Measurements from ENCODE around the gene SAE1. TPM values are rescaled to one million over a fixed set of nuclear protein-coding genes. Genes with fewer than 3 reads are reported as not detected.
A peak's percentile ranks its signal among the peaks of the same experiment; 100 is the strongest.

SAE1 gene
- total RNA-seq, 2 experiments from 2014 or later: 125 to 127 TPM

- CTCF ChIA-PET: interaction anchor here (0.7 to 4.8 kb wide), 12 partner anchors 10 to 174 kb away, joined by 3 to 69 read pairs (median 6); partner anchors contain the start of gene ZC3H4
- H3K4me1 Mint-ChIP-seq (ENCODE audit: low read depth): peaks cover 84% of the 10 kb centered on the region
- intact Hi-C loops (cut with micrococcal nuclease): loop anchor here (2.0 to 5.0 kb wide), 2 partner anchors 28 to 40 kb away; no protein-coding TSS in a partner anchor
- peaks cover 57% of the 10 kb centered on the region for H3K36me3 Mint-ChIP-seq (ENCODE audit: low read depth)
- H3K27me3 Mint-ChIP-seq: no peaks in the 10 kb centered on the region
- peak overlapping the region; percentile 50 for H3K4me3 Mint-ChIP-seq
- ATAC-seq (no peak), DNase-seq (no peak)
- POLR2A ChIA-PET: interaction anchor here (0.6 to 4.4 kb wide), 10 partner anchors 10 to 79 kb away, joined by 3 to 35 read pairs (median 6); partner anchors contain the start of gene ZC3H4
- H3K27ac Mint-ChIP-seq: peak overlapping the region; percentile 98
- TF ChIP-seq CTCF (IDR thresholded peaks at IDR 0.05): no peak
- no peaks in the 10 kb centered on the region for H3K9me3 Mint-ChIP-seq
Observed at GRCh38 chr19:47187335-47187655, 56.7 kb downstream of the SAE1 start.

GRCh38 chr19:47187797-47188196 lies 57.2 kb downstream of the SAE1 start:
- Mint-ChIP-seq H3K36me3 (ENCODE audit: low read depth) (peaks cover 53% of the 10 kb centered on the region), H3K4me1 (ENCODE audit: low read depth) (peaks cover 79% of the 10 kb centered on the region), H3K27ac (peak overlapping the region; percentile 98), H3K27me3 (no peaks in the 10 kb centered on the region), H3K9me3 (no peaks in the 10 kb centered on the region), H3K4me3 (no peak overlapping the region)
- intact Hi-C loops (cut with micrococcal nuclease): loop anchor here (2.0 to 5.0 kb wide), 2 partner anchors 29 to 40 kb away; no protein-coding TSS in a partner anchor
- ChIA-PET CTCF (interaction anchor here (1.0 to 4.8 kb wide), 6 partner anchors 23 to 56 kb away, joined by 3 to 69 read pairs (median 24); no protein-coding TSS in a partner anchor), POLR2A (interaction anchor here (0.6 to 4.4 kb wide), 9 partner anchors 10 to 80 kb away, joined by 3 to 35 read pairs (median 4); partner anchors contain the start of gene ZC3H4)
- no peak for TF ChIP-seq CTCF (IDR thresholded peaks at IDR 0.05)
- no peak for ATAC-seq
- no peak for DNase-seq

GRCh38 chr19:47188507-47189033 lies 57.9 kb downstream of the SAE1 start:
- DNase-seq (no peak), ATAC-seq (no peak)
- ChIA-PET POLR2A (interaction anchor here (0.9 to 4.4 kb wide), 5 partner anchors 23 to 75 kb away, joined by 3 to 35 read pairs (median 7); partner anchors contain the start of gene ZC3H4), CTCF (interaction anchor here (2.9 to 4.8 kb wide), 4 partner anchors 22 to 56 kb away, joined by 11 to 69 read pairs (median 40); no protein-coding TSS in a partner anchor)
- Mint-ChIP-seq H3K4me3 (no peak overlapping the region), H3K27ac (peak overlapping the region; percentile 98), H3K36me3 (ENCODE audit: low read depth) (peaks cover 48% of the 10 kb centered on the region), H3K4me1 (ENCODE audit: low read depth) (peaks cover 71% of the 10 kb centered on the region), H3K9me3 (no peaks in the 10 kb centered on the region), H3K27me3 (no peaks in the 10 kb centered on the region)
- intact Hi-C loops (cut with micrococcal nuclease): loop anchor here (5.0 kb wide), 1 partner anchor 39 kb away; no protein-coding TSS in a partner anchor
- TF ChIP-seq CTCF (IDR thresholded peaks at IDR 0.05): no peak

GRCh38 chr19:47190167-47190727 lies 59.6 kb downstream of the SAE1 start:
- POLR2A ChIA-PET: interaction anchor here (0.7 to 2.1 kb wide), 9 partner anchors 8 to 66 kb away, joined by 3 to 10 read pairs (median 4); partner anchors contain the start of gene CCDC9
- peak; percentile 40 for ATAC-seq
- peak overlapping the region; percentile 84 for H3K27ac Mint-ChIP-seq
- DNase-seq: peak; percentile 88
- CTCF ChIA-PET: interaction anchor here (0.8 to 4.9 kb wide), 4 partner anchors 21 to 54 kb away, joined by 3 to 23 read pairs (median 8); no protein-coding TSS in a partner anchor
- no peaks in the 10 kb centered on the region for H3K27me3 Mint-ChIP-seq
- intact Hi-C loops (cut with micrococcal nuclease): no loop called here
- TF ChIP-seq CTCF (IDR thresholded peaks at IDR 0.05): no peak
- H3K4me1 Mint-ChIP-seq (ENCODE audit: low read depth): peaks cover 62% of the 10 kb centered on the region
- peak overlapping the region; percentile 45 for H3K4me3 Mint-ChIP-seq
- no peaks in the 10 kb centered on the region for H3K9me3 Mint-ChIP-seq
- peaks cover 40% of the 10 kb centered on the region for H3K36me3 Mint-ChIP-seq (ENCODE audit: low read depth)

GRCh38 chr19:47195434-47195833 lies 64.8 kb downstream of the SAE1 start:
- Mint-ChIP-seq H3K27ac (no peak overlapping the region), H3K9me3 (no peaks in the 10 kb centered on the region), H3K4me3 (no peak overlapping the region), H3K27me3 (no peaks in the 10 kb centered on the region), H3K36me3 (ENCODE audit: low read depth) (peaks cover 37% of the 10 kb centered on the region), H3K4me1 (ENCODE audit: low read depth) (peaks cover 18% of the 10 kb centered on the region)
- ChIA-PET CTCF (interaction anchor here (7.3 kb wide), 1 partner anchor 15 kb away, joined by 36 read pairs; no protein-coding TSS in a partner anchor), POLR2A (no interaction called here)
- no peak for TF ChIP-seq CTCF (IDR thresholded peaks at IDR 0.05)
- intact Hi-C loops (cut with micrococcal nuclease): no loop called here
- ATAC-seq: no peak
- no peak for DNase-seq

Measured in activated CD8-positive, alpha-beta T cell treated with anti-CD3 and anti-CD28 coated beads for 36 hours (primary cell).